Upper lobe of right lung (tissue), 1 donor: ENCODE results near the gene IPO13. TPM values are rescaled to one million over a fixed set of nuclear protein-coding genes. Genes with fewer than 3 reads are reported as not detected.

Source experiments
- ATAC-seq: fragments of 200-7000 bp; cut with Tn5 transposase; one replicate; pipeline ENCODE4 v1.9.1; 2020; ENCODE audit warnings: mild to moderate bottlenecking, moderate library complexity
- DNase-seq: peaks from one replicate; pipeline ENCODE4 v3.0.0-alpha.2; 2020
- H3K27ac ChIP-seq: fragments of 200-600 bp; one replicate; pipeline ENCODE4 v1.8.0; 2022
- H3K27me3 ChIP-seq: fragments of 200-600 bp; one replicate; pipeline ENCODE4 v1.8.0; 2022; ENCODE audit warnings: mild to moderate bottlenecking
- H3K36me3 ChIP-seq: fragments of 200-600 bp; one replicate; pipeline ENCODE4 v1.8.0; 2022
- H3K4me1 ChIP-seq: fragments of 200-600 bp; one replicate; pipeline ENCODE4 v1.8.0; 2022
- H3K4me3 ChIP-seq: fragments of 200-600 bp; one replicate; pipeline ENCODE4 v1.8.0; 2022; ENCODE audit warnings: mild to moderate bottlenecking
- H3K9me3 ChIP-seq: fragments of 200-600 bp; one replicate; pipeline ENCODE4 v1.8.0; 2022
- intact Hi-C: fragments of 100-400 bp; cut with DNase I; formaldehyde crosslinking; loops from one replicate; pipeline ENCODE4 v1.11.0; 2022
- total RNA-seq: library from RNA; stranded (reverse); fragmentation: NEBNext Ultra II Directional; extraction: Animal tissue kit (Norgen Biotek cat#: 25700); gene quantifications from one replicate; pipeline ENCODE4 v1.2.1, GENCODE V29; 2021
- TF ChIP-seq, protein P1 (sequence below): fragments of 200-600 bp; IDR thresholded peaks from one replicate; pipeline ENCODE4 v1.8.0; 2022; ENCODE audit warnings: antibody characterized with exemption
- donor health status: DM: no; HTN: yes; CAD: no; lungs with severe emphysema.

The IPO13 gene
- total RNA-seq, 1 donor from 2014 or later = 24.9 TPM

DNA sequence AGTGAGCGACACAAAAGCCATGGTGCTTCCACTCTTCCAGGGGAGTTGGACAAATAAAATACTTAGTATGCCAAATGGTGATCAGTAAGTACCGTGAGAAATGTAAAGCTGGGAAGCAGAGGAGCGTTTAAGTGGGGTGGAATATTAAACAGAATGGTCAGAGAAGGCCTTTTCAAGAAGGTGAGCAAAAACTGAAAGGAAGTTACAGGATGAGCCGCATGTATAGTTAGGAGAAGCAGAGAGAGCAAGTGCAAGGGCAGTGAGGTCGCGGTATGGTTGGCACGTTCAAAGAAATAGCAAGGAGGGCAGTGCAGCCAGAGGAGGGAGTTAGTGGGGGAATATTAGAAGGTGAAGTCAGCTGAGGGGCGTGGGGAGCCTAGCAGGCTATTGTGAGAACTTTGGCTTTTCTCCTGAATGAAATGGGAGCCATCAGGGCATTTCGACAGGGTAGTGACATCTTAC, 27.3 kb downstream of the IPO13 start:
- H3K27me3 ChIP-seq = no peaks in the 10 kb centered on the region
- peak overlapping the region; percentile 94 for H3K4me3 ChIP-seq
- no peaks in the 10 kb centered on the region for H3K9me3 ChIP-seq
- peak overlapping the region; percentile 95 for H3K27ac ChIP-seq
- peaks cover 43% of the 10 kb centered on the region for H3K4me1 ChIP-seq
- H3K36me3 ChIP-seq = peaks cover 36% of the 10 kb centered on the region
- ATAC-seq (no peak), DNase-seq (no peak)
- TF ChIP-seq, protein P1, sequence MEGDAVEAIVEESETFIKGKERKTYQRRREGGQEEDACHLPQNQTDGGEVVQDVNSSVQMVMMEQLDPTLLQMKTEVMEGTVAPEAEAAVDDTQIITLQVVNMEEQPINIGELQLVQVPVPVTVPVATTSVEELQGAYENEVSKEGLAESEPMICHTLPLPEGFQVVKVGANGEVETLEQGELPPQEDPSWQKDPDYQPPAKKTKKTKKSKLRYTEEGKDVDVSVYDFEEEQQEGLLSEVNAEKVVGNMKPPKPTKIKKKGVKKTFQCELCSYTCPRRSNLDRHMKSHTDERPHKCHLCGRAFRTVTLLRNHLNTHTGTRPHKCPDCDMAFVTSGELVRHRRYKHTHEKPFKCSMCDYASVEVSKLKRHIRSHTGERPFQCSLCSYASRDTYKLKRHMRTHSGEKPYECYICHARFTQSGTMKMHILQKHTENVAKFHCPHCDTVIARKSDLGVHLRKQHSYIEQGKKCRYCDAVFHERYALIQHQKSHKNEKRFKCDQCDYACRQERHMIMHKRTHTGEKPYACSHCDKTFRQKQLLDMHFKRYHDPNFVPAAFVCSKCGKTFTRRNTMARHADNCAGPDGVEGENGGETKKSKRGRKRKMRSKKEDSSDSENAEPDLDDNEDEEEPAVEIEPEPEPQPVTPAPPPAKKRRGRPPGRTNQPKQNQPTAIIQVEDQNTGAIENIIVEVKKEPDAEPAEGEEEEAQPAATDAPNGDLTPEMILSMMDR = no peak
- intact Hi-C loops = no loop called here

GRCh38 chr1:43974443-43975248, 27.9 kb downstream of the IPO13 start, which contains the start of gene ATP6V0B:
ATP6V0B (plus strand) TSS chr1:43974960; CDS start chr1:43975041, 81 bp downstream.
- Histone ChIP-seq H3K36me3 (peaks cover 36% of the 10 kb centered on the region), H3K9me3 (no peaks in the 10 kb centered on the region), H3K4me1 (peaks cover 40% of the 10 kb centered on the region), H3K27me3 (no peaks in the 10 kb centered on the region), H3K4me3 (peak within 1 kb of the TSS; percentile 94), H3K27ac (peak within 1 kb of the TSS; percentile 95)
- intact Hi-C loops = no loop called here
- peak; percentile 89 for ATAC-seq
- TF ChIP-seq, protein P1 = peak; percentile 33
- peak; percentile 99 for DNase-seq

- Histone ChIP-seq H3K4me3 (peak overlapping the region; percentile 94), H3K27ac (peak overlapping the region; percentile 95), H3K36me3 (peaks cover 36% of the 10 kb centered on the region), H3K27me3 (no peaks in the 10 kb centered on the region), H3K9me3 (no peaks in the 10 kb centered on the region), H3K4me1 (peaks cover 38% of the 10 kb centered on the region)
- TF ChIP-seq, protein P1 = no peak
- intact Hi-C loops = no loop called here
- ATAC-seq = peak; percentile 68
- DNase-seq = peak; percentile 91
These were observed 28.7 kb downstream of the IPO13 start for GRCh38 chr1:43975249-43975961.

DNA sequence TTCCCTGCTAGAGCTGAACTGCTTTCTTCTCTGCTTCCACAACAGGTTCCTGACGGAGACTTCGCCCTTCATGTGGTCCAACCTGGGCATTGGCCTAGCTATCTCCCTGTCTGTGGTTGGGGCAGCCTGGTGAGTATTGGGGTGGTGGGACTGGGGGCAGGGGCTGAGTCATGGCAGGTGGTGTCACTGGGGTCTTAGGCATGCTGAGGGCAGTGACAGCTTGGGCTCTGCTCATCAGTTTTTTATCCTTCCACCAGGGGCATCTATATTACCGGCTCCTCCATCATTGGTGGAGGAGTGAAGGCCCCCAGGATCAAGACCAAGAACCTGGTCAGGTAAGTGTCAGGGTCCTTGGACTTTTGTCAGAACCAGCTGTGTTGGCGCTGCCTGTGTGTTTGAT, 29.3 kb downstream of the IPO13 start:
- H3K4me3 ChIP-seq = peak overlapping the region; percentile 94

GRCh38 chr1:43976890-43977289, 30.1 kb downstream of the IPO13 start:
- H3K27ac ChIP-seq = no peak overlapping the region
- TF ChIP-seq, protein P1 = no peak
- peaks cover 34% of the 10 kb centered on the region for H3K36me3 ChIP-seq
- H3K9me3 ChIP-seq = no peaks in the 10 kb centered on the region
- no peak overlapping the region for H3K4me3 ChIP-seq
- ATAC-seq (no peak), DNase-seq (no peak)
- H3K27me3 ChIP-seq = no peaks in the 10 kb centered on the region
- intact Hi-C loops = no loop called here
- H3K4me1 ChIP-seq = peaks cover 31% of the 10 kb centered on the region

More for the DNA sequence above, 29.3 kb downstream of the IPO13 start:
- DNase-seq (no peak), ATAC-seq (no peak)
- Histone ChIP-seq H3K36me3 (peaks cover 36% of the 10 kb centered on the region), H3K27me3 (no peaks in the 10 kb centered on the region), H3K27ac (no peak overlapping the region), H3K4me1 (peaks cover 32% of the 10 kb centered on the region), H3K9me3 (no peaks in the 10 kb centered on the region)
- TF ChIP-seq, protein P1 = no peak
- intact Hi-C loops = no loop called here
